Ovary (tissue), 9 donors: ENCODE measurements around the gene C9. TPM values are rescaled to one million over a fixed set of nuclear protein-coding genes. Genes with fewer than 3 reads are reported as not detected.
"Not testable (repeated sequence)": the region's sequence is repeated elsewhere in the genome, so short reads cannot be mapped to it uniquely, and the experiment has no call there.

Experiments
- DNase-seq, 5 donors: peaks; one replicate each; pipeline ENCODE4 v3.0.0-alpha.2; 2019 to 2020
- H3K27ac ChIP-seq, 2 donors: fragments of 200-600 bp; one replicate each; pipeline versions ENCODE4 v1.5.1 to v1.8.0; 2019 to 2022
- H3K27me3 ChIP-seq: fragments of 200-600 bp; one replicate; pipeline ENCODE4 v1.8.0; 2022
- H3K36me3 ChIP-seq: fragments of 200-600 bp; sonication (generic); one replicate; pipeline ENCODE4 v1.5.1; 2019
- H3K4me1 ChIP-seq: one replicate; pipeline ENCODE4 v1.8.1; 2013; ENCODE audit warnings: mild to moderate bottlenecking, moderate library complexity; ENCODE audit not compliant: insufficient read depth
- H3K4me3 ChIP-seq: fragments of 200-600 bp; sonication (generic); one replicate; pipeline ENCODE4 v1.5.1; 2017
- H3K9me3 ChIP-seq, 2 donors: fragments of 200-600 bp in 1 of 2; sonication (generic) in 1 of 2; one replicate each; pipeline versions ENCODE4 v1.5.1 to v1.8.1; 2013 to 2019; ENCODE audit warnings: mild to moderate bottlenecking in 1 of 2, moderate library complexity in 1 of 2
- CTCF ChIP-seq, 3 donors: fragments of 450-650 bp in 2 of 3; fragments of 200-600 bp in 1 of 3; IDR thresholded peaks; one replicate each; pipeline versions ENCODE4 v1.5.1 to v1.8.0; 2016 to 2022; ENCODE audit warnings: antibody characterized with exemption in 3 of 3, mild to moderate bottlenecking in 1 of 3
- EP300 ChIP-seq: sonication (generic); formaldehyde crosslinking; IDR thresholded peaks from one replicate; pipeline ENCODE4 v1.6.1; 2017; ENCODE audit warnings: antibody characterized with exemption
- POLR2A ChIP-seq: fragments of 450-650 bp; IDR thresholded peaks from one replicate; pipeline ENCODE4 v1.6.1; 2017; ENCODE audit warnings: antibody characterized with exemption, mild to moderate bottlenecking, moderate library complexity
- WGBS, 3 donors: extraction: QIAGEN DNeasy Blood & Tissue Kit in 1 of 3; methylation state at CpG; one replicate each; pipeline versions ENCODE4 v1.1.5 to v1.1.7; 2013 to 2017; 5-methylcytosine and 5-hydroxymethylcytosine counted together
- intact Hi-C, 4 donors: fragments of 100-400 bp; cut with DNase I; formaldehyde crosslinking; loops; one replicate each; pipeline versions ENCODE4 v1.11.0 to v1.15.1; 2022 to 2023
- polyA plus RNA-seq, 2 donors: library from polyadenylated mRNA; stranded (reverse); fragments of 200-250 nt in 1 of 2; fragments of 350-450 nt in 1 of 2; fragmentation: Illumina TruSeq in 1 of 2; extraction: RNeasy Lipid Tissue Mini Kit (QIAGEN cat#74804) in 1 of 2; gene quantifications; one replicate each; pipeline ENCODE4 v1.2.3, GENCODE V29; 2013 to 2014
- total RNA-seq, 7 donors: library from RNA; depleted of rRNA in 2 of 7; stranded (reverse); fragments of >200 nt in 2 of 7; fragmentation: NEBNext Ultra II Directional in 3 of 7; extraction: Animal tissue kit (Norgen Biotek cat#: 25700) in 3 of 7; gene quantifications; one replicate each; pipeline versions ENCODE4 v1.1.0 to v1.2.4, GENCODE V29; 2016 to 2023
- donor health status: DM: no; HTN: no; CAD: no; lungs with moderate emphysema.
- donor health status: DM: no; HTN: no; CAD: no.
- donor health status: Bipolar disorder and iron deficiency.
- donor health status: DM: yes; HTN: yes; CAD: no.
- donor health status: DM: no; HTN: no; CAD: no.
- donor health status: DM: yes; HTN: yes; CAD: no.

C9 gene
- total and polyA plus RNA-seq, 9 donors, result 0.20 to 0.84 TPM; not detected in 7

- 67 to 80% (median 77%) methylated on average over 1 of the region's 1 CpG for WGBS, 3 donors
- no peaks in the 10 kb centered on the region for H3K36me3 ChIP-seq
- no peak for DNase-seq
- no peaks in the 10 kb centered on the region for H3K9me3 ChIP-seq
- H3K27me3 ChIP-seq, result no peaks in the 10 kb centered on the region
- no peak overlapping the region for H3K27ac ChIP-seq
- no peak overlapping the region for H3K4me3 ChIP-seq
- TF ChIP-seq EP300 (no peak), POLR2A (no peak), CTCF (IDR thresholded peaks at IDR 0.05) (no peak)
- intact Hi-C loops, result no loop called here
- H3K4me1 ChIP-seq, result no peaks in the 10 kb centered on the region
These were observed 127.6 kb downstream of the C9 start for GRCh38 chr5:39236718-39237117.

DNA sequence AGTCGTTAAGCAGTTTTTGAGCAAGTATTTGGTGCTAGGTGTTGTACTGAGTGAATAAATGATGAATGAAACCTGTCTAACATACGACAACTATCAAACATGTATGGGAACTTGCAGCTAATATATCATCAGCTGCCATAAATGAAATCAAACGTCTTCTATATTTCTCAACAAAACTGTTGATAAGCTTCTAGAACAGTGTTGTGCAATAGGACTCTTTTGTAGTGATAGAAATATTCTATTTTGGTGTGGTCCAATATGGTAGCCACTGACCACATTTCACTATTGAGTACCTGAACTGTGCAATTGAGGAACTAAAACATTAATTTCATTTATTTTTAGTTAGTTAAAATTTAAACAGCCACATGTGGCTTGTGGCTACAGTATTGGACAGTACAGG is 128.6 kb downstream of the C9 start:
- TF ChIP-seq EP300 (no peak), POLR2A (no peak), CTCF (IDR thresholded peaks at IDR 0.05) (no peak)
- H3K4me3 ChIP-seq, result no peak overlapping the region
- no peaks in the 10 kb centered on the region for H3K4me1 ChIP-seq
- intact Hi-C loops, result no loop called here
- H3K27ac ChIP-seq, result no peak overlapping the region
- 54 to 66% (median 60%) methylated on average over 3 of the region's 3 CpGs for WGBS, 3 donors
- no peaks in the 10 kb centered on the region for H3K36me3 ChIP-seq
- H3K9me3 ChIP-seq, result no peaks in the 10 kb centered on the region
- DNase-seq, result no peak
- H3K27me3 ChIP-seq, result no peaks in the 10 kb centered on the region

DNA sequence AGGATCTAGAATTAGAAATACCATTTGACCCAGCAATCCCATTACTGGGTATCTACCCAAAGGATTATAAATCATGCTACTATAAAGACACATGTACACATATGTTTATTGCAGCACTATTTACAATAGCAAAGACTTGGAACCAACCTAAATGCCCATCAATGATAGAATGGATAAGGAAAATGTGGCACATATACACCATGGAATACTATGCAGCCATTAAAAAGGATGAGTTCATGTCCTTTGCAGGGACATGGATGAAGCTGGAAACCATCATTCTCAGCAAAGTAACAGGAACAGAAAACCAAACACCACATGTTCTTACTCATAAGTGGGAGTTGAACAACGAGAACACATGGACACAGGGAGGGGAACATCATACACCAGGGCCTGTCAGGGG is 129.8 kb downstream of the C9 start:
- DNase-seq, H3K4me3 ChIP-seq, H3K9me3 ChIP-seq, H3K27me3 ChIP-seq, H3K4me1 ChIP-seq, intact Hi-C loops, H3K27ac ChIP-seq, H3K36me3 ChIP-seq: not testable (repeated sequence)
- WGBS, 3 donors, result 65 to 74% (median 69%) methylated on average over 1 of the region's 1 CpG

Other genes starting within 250 kb of the C9 start
- 1 to 10 TPM; 2.4 to 8.9 (median 3.6) TPM for gene FYB1, start 144.9 kb downstream of the C9 start, total RNA-seq
- gene FYB1, start 144.9 kb downstream of the C9 start, polyA plus RNA-seq, result 10 to 100 TPM in 1 of 2 donors, 1 to 10 TPM in 1; 1.1 to 12.4 TPM
- 10 to 100 TPM; 25.0 to 79.0 (median 38.7) TPM for gene DAB2, start 60.5 kb upstream of the C9 start, total RNA-seq
- gene DAB2, start 60.5 kb upstream of the C9 start, polyA plus RNA-seq, result 100 to 1,000 TPM in 1 of 2 donors, 10 to 100 TPM in 1; 26.7 to 118 TPM